Bladder microvascular endothelial cell (primary cell): Measurements from ENCODE around the gene NSRP1. TPM values are rescaled to one million over a fixed set of nuclear protein-coding genes. Genes with fewer than 3 reads are reported as not detected.

ENCODE experiments used
- total RNA-seq: library from RNA; depleted of rRNA; stranded (reverse); fragments of >200 nt; gene quantifications from 2 replicates; pipeline ENCODE4 v1.2.3, GENCODE V29; 2014

Gene NSRP1
- total RNA-seq = 8.3 and 13.8 TPM in 2 replicates

DNA sequence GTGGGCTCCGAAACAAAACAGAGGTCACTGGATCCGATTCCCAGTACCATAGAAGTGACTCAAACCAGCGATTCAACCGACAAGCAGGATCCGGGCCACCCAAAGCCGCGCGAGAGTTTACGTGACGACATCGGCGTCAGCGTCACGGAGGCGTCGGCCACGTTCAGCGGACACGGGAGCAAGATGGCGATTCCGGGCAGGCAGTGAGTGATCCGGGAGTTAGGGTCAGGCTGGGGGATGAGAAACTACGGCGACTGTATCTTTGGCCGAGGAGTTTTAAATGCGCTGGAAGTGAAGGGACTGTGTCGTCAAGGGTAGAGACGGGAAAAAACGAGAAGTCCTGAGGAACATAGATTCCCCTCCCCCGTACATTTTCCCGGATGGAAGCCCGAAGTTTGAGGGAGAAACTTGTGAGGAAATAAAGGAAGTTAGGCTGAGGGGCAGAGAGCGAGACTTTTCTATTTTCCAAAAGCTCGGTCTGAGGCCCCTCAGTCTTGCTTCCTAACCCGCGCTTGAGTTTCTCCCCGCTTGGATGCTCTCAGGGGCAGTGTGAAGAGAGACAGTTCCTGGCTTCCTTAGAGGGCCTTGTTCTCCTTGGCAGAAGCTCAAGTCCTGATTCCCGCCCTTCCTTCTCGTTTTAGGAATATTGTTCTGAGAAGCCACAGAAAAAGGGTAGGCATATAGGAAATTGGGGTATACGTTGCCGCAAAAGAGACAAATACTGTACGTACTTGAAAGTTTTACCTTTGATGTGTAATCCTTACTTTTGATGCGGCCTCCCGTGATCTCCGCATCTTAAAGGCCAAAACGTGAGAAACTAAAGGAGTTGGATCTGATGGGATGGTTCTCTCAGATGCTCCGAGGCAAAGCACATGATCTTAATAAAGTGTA, at the start of gene NSRP1:
Gene NSRP1 (plus strand): TSS at position 156 of the 891 bp plus-strand sequence. CDS start 28 bp downstream, at position 184.

GRCh38 chr17:30235386-30236296, 119.0 kb downstream of the NSRP1 start, which contains the start of gene SLC6A4:
Gene SLC6A4, minus strand, starts transcription at chr17:30235697. Its CDS starts 13,739 bp downstream, at chr17:30221958.

Other genes starting within 250 kb of the NSRP1 start
- gene SSH2, start 186.6 kb upstream of the NSRP1 start, total RNA-seq = 13.9 and 32.2 TPM in 2 replicates
- 0.32 and 1.1 TPM in 2 replicates for gene EFCAB5, start 175.2 kb upstream of the NSRP1 start, total RNA-seq
- gene SLC6A4, start 118.9 kb downstream of the NSRP1 start, total RNA-seq = under 0.01 and 3.5 TPM in 2 replicates
- 43.9 and 57.3 TPM in 2 replicates for gene BLMH, start 175.1 kb downstream of the NSRP1 start, total RNA-seq
- gene TMIGD1, start 217.2 kb downstream of the NSRP1 start, total RNA-seq = not detected in 2 replicates